GM23248 (cell line): ENCODE data around the gene PUS1. TPM values are rescaled to one million over a fixed set of nuclear protein-coding genes. Genes with fewer than 3 reads are reported as not detected.

ENCODE experiments used
- DNase-seq: peaks from one replicate; pipeline ENCODE4 v3.0.0-alpha.2; 2015
- H2AFZ ChIP-seq: fragments of 200-600 bp; sonication (generic); 2 replicates; pipeline ENCODE4 v1.6.1; 2016; ENCODE audit warnings: antibody characterized with exemption
- H3F3A ChIP-seq: fragments of 200-600 bp; sonication (generic); 2 replicates; pipeline ENCODE4 v1.6.1; 2016; ENCODE audit warnings: mild to moderate bottlenecking, antibody characterized with exemption, mixed run types; ENCODE audit not compliant: insufficient read depth
- H3K27ac ChIP-seq: fragments of 200-600 bp; sonication (generic); 2 replicates; pipeline ENCODE4 v1.5.1; 2016; ENCODE audit warnings: mild to moderate bottlenecking
- H3K27me3 ChIP-seq: fragments of 200-600 bp; sonication (generic); replicated peaks from 2 replicates; pipeline ENCODE4 v1.6.1; 2016; ENCODE audit warnings: mild to moderate bottlenecking; ENCODE audit not compliant: insufficient read depth
- H3K36me3 ChIP-seq: fragments of 200-600 bp; sonication (generic); 2 replicates; pipeline ENCODE4 v1.6.1; 2016; ENCODE audit warnings: low read depth, mild to moderate bottlenecking
- H3K4me1 ChIP-seq: fragments of 200-600 bp; sonication (generic); 2 replicates; pipeline ENCODE4 v1.6.1; 2016; ENCODE audit warnings: mild to moderate bottlenecking; ENCODE audit not compliant: insufficient read depth
- H3K4me2 ChIP-seq: fragments of 200-600 bp; sonication (generic); one replicate; pipeline ENCODE4 v1.6.1; 2016; ENCODE audit warnings: mild to moderate bottlenecking; ENCODE audit not compliant: unreplicated experiment
- H3K4me3 ChIP-seq: fragments of 200-600 bp; sonication (generic); 2 replicates; pipeline ENCODE4 v1.5.1; 2016; ENCODE audit warnings: mild to moderate bottlenecking
- H3K79me2 ChIP-seq: fragments of 200-600 bp; sonication (generic); 2 replicates; pipeline ENCODE4 v1.6.1; 2016; ENCODE audit warnings: mild to moderate bottlenecking; ENCODE audit not compliant: insufficient read depth
- H3K9ac ChIP-seq: fragments of 200-600 bp; sonication (generic); 2 replicates; pipeline ENCODE4 v1.6.1; 2016; ENCODE audit warnings: mild to moderate bottlenecking
- H3K9me2 ChIP-seq: fragments of 200-600 bp; sonication (generic); 2 replicates; pipeline ENCODE4 v1.6.1; 2016; ENCODE audit warnings: mixed run types, mild to moderate bottlenecking, moderate library complexity; ENCODE audit not compliant: insufficient read depth
- H3K9me3 ChIP-seq: fragments of 200-600 bp; sonication (generic); one replicate; pipeline ENCODE4 v1.6.1; 2017; ENCODE audit warnings: low read depth
- H4K20me1 ChIP-seq: fragments of 200-600 bp; sonication (generic); 2 replicates; pipeline ENCODE4 v1.6.0; 2016; ENCODE audit not compliant: insufficient read depth
- EZH2 ChIP-seq: fragments of 200-600 bp; sonication (generic); IDR thresholded peaks from 2 replicates; pipeline ENCODE4 v1.6.1; 2018; ENCODE audit warnings: antibody characterized with exemption, mild to moderate bottlenecking; ENCODE audit not compliant: insufficient read depth, poor library complexity, severe bottlenecking
- EZH2phosphoT487 ChIP-seq: fragments of 200-600 bp; sonication (generic); IDR thresholded peaks from 2 replicates; pipeline ENCODE4 v1.6.1; 2018; ENCODE audit warnings: antibody characterized with exemption, moderate library complexity, mild to moderate bottlenecking, low read depth; ENCODE audit not compliant: insufficient read depth
- WGBS, 2 experiments: methylation state at CpG; one replicate each; pipeline ENCODE4 v1.1.6; 2015 to 2017; ENCODE audit warnings: low lambda C conversion rate in 2 of 2, low coverage in 1 of 2; ENCODE audit errors: missing lambda C conversion rate in 2 of 2; 5-methylcytosine and 5-hydroxymethylcytosine counted together
- in situ Hi-C: fragments of 300-500 bp; cut with MboI; formaldehyde crosslinking; loops from 2 replicates; pipeline ENCODE4 v1.15.0; 2020
- polyA plus RNA-seq: library from polyadenylated mRNA; unstranded; fragments of >200 nt; fragmentation: Nextera tagmentation; extraction: Ambion mirVana; gene quantifications from 2 replicates; pipeline ENCODE4 v1.2.1, GENCODE V29; 2016
- total RNA-seq: library from RNA; depleted of rRNA; stranded (reverse); fragments of >200 nt; shearing (Covaris generic); gene quantifications from 2 replicates; pipeline ENCODE4 v1.2.3, GENCODE V29; 2014

Gene PUS1
- total and polyA plus RNA-seq, 2 experiments from 2014 or later = 14.0 to 18.9 TPM

GRCh38 chr12:131962069-131962468, 33.0 kb downstream of the PUS1 start:
- Histone ChIP-seq H3K4me2 (no peak overlapping the region), H3K27me3 (no peaks in the 10 kb centered on the region), H3K9me3 (no peaks in the 10 kb centered on the region), H4K20me1 (peaks cover 30% of the 10 kb centered on the region), H3K36me3 (peaks cover 14% of the 10 kb centered on the region), H2AFZ (no peak overlapping the region), H3K9ac (no peak overlapping the region), H3F3A (peaks cover 14% of the 10 kb centered on the region; the same call in 1 of the 2 replicates), H3K79me2 (peaks cover 90% of the 10 kb centered on the region), H3K9me2 (no peaks in the 10 kb centered on the region), H3K27ac (no peak overlapping the region), H3K4me1 (peaks cover 8% of the 10 kb centered on the region), H3K4me3 (no peak overlapping the region)
- WGBS, 2 experiments = 80 to 84% methylated on average over 8 of the region's 8 CpGs
- TF ChIP-seq EZH2phosphoT487 (no peak), EZH2 (no peak)
- in situ Hi-C loops = no loop called here
- no peak for DNase-seq

GRCh38 chr12:131963381-131963780, 34.3 kb downstream of the PUS1 start:
- TF ChIP-seq EZH2 = no peak
- no peak for TF ChIP-seq EZH2phosphoT487

GRCh38 chr12:131965073-131965472, 36.0 kb downstream of the PUS1 start:
- no peak overlapping the region for H2AFZ ChIP-seq
- H3K27me3 ChIP-seq = no peaks in the 10 kb centered on the region
- peaks cover 14% of the 10 kb centered on the region for H3K36me3 ChIP-seq
- H3K27ac ChIP-seq = no peak overlapping the region
- H3K4me2 ChIP-seq = no peak overlapping the region
- H3F3A ChIP-seq = peaks cover 14% of the 10 kb centered on the region; the same call in 1 of the 2 replicates
- no peaks in the 10 kb centered on the region for H3K9me2 ChIP-seq
- TF ChIP-seq EZH2 (no peak), EZH2phosphoT487 (no peak)
- DNase-seq = peak; percentile 12
- no peak overlapping the region for H3K4me3 ChIP-seq
- H3K4me1 ChIP-seq = peaks cover 8% of the 10 kb centered on the region
- H3K9me3 ChIP-seq = no peaks in the 10 kb centered on the region
- 75 to 78% methylated on average over 2 of the region's 2 CpGs for whole genome bisulfite sequencing, 2 experiments
- peaks cover 90% of the 10 kb centered on the region for H3K79me2 ChIP-seq
- H4K20me1 ChIP-seq = peaks cover 30% of the 10 kb centered on the region
- H3K9ac ChIP-seq = no peak overlapping the region
- in situ Hi-C loops = no loop called here

More at GRCh38 chr12:131963381-131963780, 34.3 kb downstream of the PUS1 start:
- peaks cover 14% of the 10 kb centered on the region for H3K36me3 ChIP-seq
- H3K9me3 ChIP-seq = no peaks in the 10 kb centered on the region
- peaks cover 14% of the 10 kb centered on the region; the same call in 1 of the 2 replicates for H3F3A ChIP-seq
- H3K4me3 ChIP-seq = no peak overlapping the region
- DNase-seq = no peak
- no peak overlapping the region for H2AFZ ChIP-seq
- peaks cover 8% of the 10 kb centered on the region for H3K4me1 ChIP-seq
- no peak overlapping the region for H3K9ac ChIP-seq
- H3K79me2 ChIP-seq = peaks cover 90% of the 10 kb centered on the region
- H4K20me1 ChIP-seq = peaks cover 30% of the 10 kb centered on the region
- no peak overlapping the region for H3K27ac ChIP-seq
- in situ Hi-C loops = no loop called here
- no peaks in the 10 kb centered on the region for H3K9me2 ChIP-seq
- 73 to 76% methylated on average over 4 of the region's 4 CpGs for WGBS, 2 experiments
- no peaks in the 10 kb centered on the region for H3K27me3 ChIP-seq
- H3K4me2 ChIP-seq = no peak overlapping the region

GRCh38 chr12:131971226-131971625, 42.1 kb downstream of the PUS1 start:
- TF ChIP-seq EZH2 = no peak
- TF ChIP-seq EZH2phosphoT487 = no peak
- Histone ChIP-seq H3K4me1 (no peaks in the 10 kb centered on the region), H3K9me3 (no peaks in the 10 kb centered on the region), H3K9me2 (no peaks in the 10 kb centered on the region), H3K36me3 (no peaks in the 10 kb centered on the region; the same call in 1 of the 2 replicates), H3K4me2 (no peak overlapping the region), H3K9ac (no peak overlapping the region), H2AFZ (no peak overlapping the region), H3K4me3 (no peak overlapping the region), H3K27ac (no peak overlapping the region), H3K27me3 (no peaks in the 10 kb centered on the region), H3K79me2 (peaks cover 100% of the 10 kb centered on the region), H3F3A (no peaks in the 10 kb centered on the region), H4K20me1 (no peaks in the 10 kb centered on the region; the same call in 1 of the 2 replicates)
- in situ Hi-C loops = no loop called here
- no peak for DNase-seq
- 50 to 62% methylated on average over 1 of the region's 1 CpG for WGBS, 2 experiments

GRCh38 chr12:131975228-131975627, 46.2 kb downstream of the PUS1 start:
- Histone ChIP-seq H3K9me2 (no peaks in the 10 kb centered on the region), H3K9me3 (no peaks in the 10 kb centered on the region), H3K27ac (no peak overlapping the region), H3K9ac (no peak overlapping the region), H3F3A (no peaks in the 10 kb centered on the region), H3K27me3 (no peaks in the 10 kb centered on the region), H3K4me1 (0 out of 2 replicates have a peak, but pooled peaks cover 4% of the 10 kb centered on the region), H4K20me1 (no peaks in the 10 kb centered on the region; the same call in 1 of the 2 replicates), H3K4me2 (no peak overlapping the region), H2AFZ (no peak overlapping the region), H3K79me2 (peaks cover 100% of the 10 kb centered on the region), H3K36me3 (no peaks in the 10 kb centered on the region), H3K4me3 (no peak overlapping the region)
- in situ Hi-C loops = no loop called here
- WGBS, 2 experiments = 95 to 96% methylated on average over 8 of the region's 8 CpGs
- DNase-seq = no peak
- TF ChIP-seq EZH2 (no peak), EZH2phosphoT487 (no peak)
